ENCODE results near the gene MFN2.

- TF ChIP-seq CTCF (IDR thresholded peaks at IDR 0.05) (no peak), POLR2A (IDR thresholded peaks at IDR 0.05) (no peak)
Observed at GRCh38 chr1:11940260-11940921, 39.9 kb upstream of the MFN2 start.

Measured in heart left ventricle (tissue), 13 donors.